ENCODE measurements around the gene HSD17B1.
"Not testable (repeated sequence)": the region's sequence is repeated elsewhere in the genome, so short reads cannot be mapped to it uniquely, and the experiment has no call there.

HSD17B1 gene

DNA sequence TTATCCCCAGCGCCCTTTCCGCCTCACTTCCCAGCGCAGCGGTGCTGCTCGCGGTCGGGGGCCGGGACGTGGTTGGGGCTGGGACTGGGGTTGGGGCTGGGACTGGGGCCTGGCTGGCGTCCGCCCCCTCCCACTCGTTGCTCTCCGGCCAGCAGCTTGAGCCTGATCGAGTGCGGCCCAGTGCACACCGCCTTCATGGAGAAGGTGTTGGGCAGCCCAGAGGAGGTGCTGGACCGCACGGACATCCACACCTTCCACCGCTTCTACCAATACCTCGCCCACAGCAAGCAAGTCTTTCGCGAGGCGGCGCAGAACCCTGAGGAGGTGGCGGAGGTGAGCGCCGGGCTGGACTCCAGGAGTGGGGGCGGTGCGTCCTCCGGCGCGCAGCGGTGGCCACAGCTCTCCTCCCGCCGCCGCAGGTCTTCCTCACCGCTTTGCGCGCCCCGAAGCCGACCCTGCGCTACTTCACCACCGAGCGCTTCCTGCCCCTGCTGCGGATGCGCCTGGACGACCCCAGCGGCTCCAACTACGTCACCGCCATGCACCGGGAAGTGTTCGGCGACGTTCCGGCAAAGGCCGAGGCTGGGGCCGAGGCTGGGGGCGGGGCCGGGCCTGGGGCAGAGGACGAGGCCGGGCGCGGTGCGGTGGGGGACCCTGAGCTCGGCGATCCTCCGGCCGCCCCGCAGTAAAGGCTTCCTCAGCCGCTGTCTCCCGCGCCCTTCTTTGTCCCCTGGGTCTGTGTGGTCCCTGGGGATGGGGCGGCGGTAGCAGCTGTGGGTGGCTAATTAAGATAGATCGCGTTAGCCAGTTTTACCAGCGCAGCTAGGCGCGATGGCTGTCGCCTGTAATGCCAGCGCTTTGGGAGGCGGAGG is 1.8 kb downstream of the HSD17B1 start:
- peak; percentile 67 to 83 for DNase-seq (ENCODE audit: low read depth in 2 of 2)
- peak overlapping the region; percentile 84 to 86 for H3K4me3 ChIP-seq (replicated peaks in 1 of 2; ENCODE audit: low read depth in 2 of 2, low read length in 2 of 2)
- TF ChIP-seq, protein P1, sequence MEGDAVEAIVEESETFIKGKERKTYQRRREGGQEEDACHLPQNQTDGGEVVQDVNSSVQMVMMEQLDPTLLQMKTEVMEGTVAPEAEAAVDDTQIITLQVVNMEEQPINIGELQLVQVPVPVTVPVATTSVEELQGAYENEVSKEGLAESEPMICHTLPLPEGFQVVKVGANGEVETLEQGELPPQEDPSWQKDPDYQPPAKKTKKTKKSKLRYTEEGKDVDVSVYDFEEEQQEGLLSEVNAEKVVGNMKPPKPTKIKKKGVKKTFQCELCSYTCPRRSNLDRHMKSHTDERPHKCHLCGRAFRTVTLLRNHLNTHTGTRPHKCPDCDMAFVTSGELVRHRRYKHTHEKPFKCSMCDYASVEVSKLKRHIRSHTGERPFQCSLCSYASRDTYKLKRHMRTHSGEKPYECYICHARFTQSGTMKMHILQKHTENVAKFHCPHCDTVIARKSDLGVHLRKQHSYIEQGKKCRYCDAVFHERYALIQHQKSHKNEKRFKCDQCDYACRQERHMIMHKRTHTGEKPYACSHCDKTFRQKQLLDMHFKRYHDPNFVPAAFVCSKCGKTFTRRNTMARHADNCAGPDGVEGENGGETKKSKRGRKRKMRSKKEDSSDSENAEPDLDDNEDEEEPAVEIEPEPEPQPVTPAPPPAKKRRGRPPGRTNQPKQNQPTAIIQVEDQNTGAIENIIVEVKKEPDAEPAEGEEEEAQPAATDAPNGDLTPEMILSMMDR (IDR thresholded peaks at IDR 0.05; ENCODE audit: low read depth, low read length), result no peak

GRCh38 chr17:42555122-42555622 is 2.4 kb downstream of the HSD17B1 start:
- TF ChIP-seq, protein P1 (IDR thresholded peaks at IDR 0.05; ENCODE audit: low read depth, low read length), result no peak
- H3K4me3 ChIP-seq (replicated peaks in 1 of 2; ENCODE audit: low read depth in 2 of 2, low read length in 2 of 2), result peak overlapping the region; percentile 84 to 86
- DNase-seq (ENCODE audit: low read depth in 2 of 2), result no peak

DNA sequence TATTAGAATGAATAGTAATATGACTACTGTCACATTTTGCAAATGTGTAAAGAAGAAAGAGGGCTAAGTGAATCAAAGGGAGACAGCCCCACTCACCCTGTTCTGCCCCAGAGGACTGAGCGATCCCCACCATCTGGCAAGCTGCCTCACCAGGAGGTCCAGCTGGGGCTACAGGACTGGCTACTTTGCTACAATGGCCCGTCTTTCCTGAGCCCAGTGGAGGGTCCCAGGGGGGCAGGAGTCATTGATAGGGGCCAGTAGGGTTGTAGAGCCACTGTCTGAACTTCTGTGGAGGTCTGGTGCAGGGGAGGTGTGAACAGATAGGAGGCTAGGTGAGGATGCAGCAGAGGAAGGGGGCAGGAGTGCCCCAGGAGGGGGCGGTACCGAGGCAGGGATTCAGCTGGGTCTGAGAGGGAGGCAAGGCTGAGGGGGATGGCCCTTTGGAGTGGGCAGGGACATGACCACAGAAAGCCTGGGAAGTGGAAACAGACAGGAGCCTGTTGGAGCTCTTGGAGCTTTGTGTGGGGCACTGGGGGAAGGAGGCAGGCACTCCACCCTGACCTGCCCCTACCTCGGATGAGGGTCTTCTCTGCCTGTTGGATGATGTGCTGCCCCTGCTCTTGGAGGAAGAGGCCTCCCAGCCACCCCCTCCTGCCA is 3.4 kb downstream of the HSD17B1 start:
- not testable (repeated sequence) for H3K4me3 ChIP-seq (replicated peaks in 1 of 2; ENCODE audit: low read depth in 2 of 2, low read length in 2 of 2)

DNA sequence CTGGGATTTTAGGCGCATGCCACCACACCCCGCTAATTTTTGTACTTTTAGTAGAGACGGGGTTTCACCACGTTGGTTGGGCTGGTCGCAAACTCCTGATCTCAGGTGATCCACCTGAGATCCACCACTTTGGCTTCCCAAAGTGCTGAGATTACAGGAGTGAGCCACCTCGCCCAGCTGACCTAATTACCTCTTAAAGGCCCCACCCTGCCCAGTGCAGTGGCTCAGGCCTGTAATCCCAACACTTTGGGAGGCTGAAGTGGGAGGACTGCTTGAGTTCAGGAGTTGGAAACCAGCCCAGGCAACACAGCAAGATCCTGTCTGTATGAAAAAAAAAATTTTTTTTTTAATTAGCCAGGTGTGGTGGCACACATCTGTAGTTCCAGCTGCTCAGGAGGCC is 6.4 kb downstream of the HSD17B1 start:
- no peak for DNase-seq (ENCODE audit: low read depth in 2 of 2)
- TF ChIP-seq, protein P1 (IDR thresholded peaks at IDR 0.05; ENCODE audit: low read depth, low read length), result no peak
- no peak overlapping the region for H3K4me3 ChIP-seq (replicated peaks in 1 of 2; ENCODE audit: low read depth in 2 of 2, low read length in 2 of 2)

More for the DNA sequence above, 3.4 kb downstream of the HSD17B1 start:
- not testable (repeated sequence) for DNase-seq (ENCODE audit: low read depth in 2 of 2)
- TF ChIP-seq, protein P1 (IDR thresholded peaks at IDR 0.05; ENCODE audit: low read depth, low read length), result peak; percentile 6

- TF ChIP-seq, protein P1 (IDR thresholded peaks at IDR 0.05; ENCODE audit: low read depth, low read length), result no peak
- no peak for DNase-seq (ENCODE audit: low read depth in 2 of 2)
- H3K4me3 ChIP-seq (replicated peaks in 1 of 2; ENCODE audit: low read depth in 2 of 2, low read length in 2 of 2), result no peak overlapping the region
Measured at GRCh38 chr17:42560246-42560645, 7.5 kb downstream of the HSD17B1 start.

DNA sequence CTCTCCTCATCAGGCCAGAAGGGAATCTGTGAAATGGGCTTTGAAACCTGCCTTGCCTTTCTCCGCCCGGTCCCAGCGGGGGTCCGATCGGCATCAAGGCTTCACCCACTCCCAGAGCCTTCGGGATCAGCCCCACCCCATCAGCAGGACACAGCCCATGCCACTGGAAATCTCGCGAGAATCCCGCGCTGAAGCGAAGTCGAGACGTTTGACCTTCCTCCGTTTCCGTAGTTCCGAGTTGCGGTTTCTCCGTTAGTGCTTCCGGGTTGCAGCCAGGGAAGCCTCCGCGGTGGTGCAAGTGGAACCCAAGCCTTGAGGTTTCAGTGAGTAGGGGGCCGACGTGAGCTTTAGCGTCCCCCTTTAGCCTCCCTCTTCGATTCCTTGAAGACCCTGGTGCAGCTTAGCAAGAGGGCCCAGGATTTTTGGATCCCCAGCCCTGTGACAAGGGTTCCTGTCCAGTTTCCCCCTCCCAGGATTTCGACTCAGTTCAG is 9.2 kb downstream of the HSD17B1 start, which contains the start of gene COASY:
Gene COASY, plus strand, starts transcription at position 252 of the 491 bp plus-strand sequence. CDS start 475 bp downstream, outside the sequence.
- peak within 1 kb of the TSS; percentile 90 to 91 for H3K4me3 ChIP-seq (replicated peaks in 1 of 2; ENCODE audit: low read depth in 2 of 2, low read length in 2 of 2)
- TF ChIP-seq, protein P1 (IDR thresholded peaks at IDR 0.05; ENCODE audit: low read depth, low read length), result no peak
- peak; percentile 98 to 99 for DNase-seq (ENCODE audit: low read depth in 2 of 2)
